HG03469 (cell line): ENCODE data around the gene PRKAR1B.
A peak's percentile ranks its signal among the peaks of the same experiment; 100 is the strongest.

ENCODE experiments used
- ATAC-seq: cut with Tn5 transposase; IDR thresholded peaks from one replicate; pipeline ENCODE4 v1.9.1; 2021; ENCODE audit warnings: mild to moderate bottlenecking, moderate library complexity, moderate number of reproducible peaks; ENCODE audit not compliant: unreplicated experiment

Gene PRKAR1B

DNA sequence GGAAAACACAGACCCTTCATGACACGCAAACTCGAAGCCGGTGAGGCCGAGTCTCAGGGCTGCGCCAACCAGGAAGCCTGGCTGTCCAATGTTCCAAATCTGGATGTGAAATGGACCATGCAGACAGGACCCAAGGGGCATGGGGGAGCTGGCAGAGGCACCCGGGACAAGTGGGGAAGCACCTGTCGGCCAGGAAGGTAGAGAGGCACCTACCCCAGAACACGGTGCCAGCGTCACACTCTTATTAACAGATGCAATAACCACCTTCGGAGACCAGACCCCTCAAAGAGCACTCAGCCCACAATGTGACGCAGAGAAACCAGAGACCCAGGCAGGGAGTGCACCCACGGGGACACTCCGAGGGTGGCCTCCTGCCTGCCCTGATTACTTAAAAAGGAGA lies 119.1 kb downstream of the PRKAR1B start:
- ATAC-seq: no peak

GRCh38 chr7:605661-606450 lies 121.2 kb downstream of the PRKAR1B start:
- ATAC-seq: no peak

DNA sequence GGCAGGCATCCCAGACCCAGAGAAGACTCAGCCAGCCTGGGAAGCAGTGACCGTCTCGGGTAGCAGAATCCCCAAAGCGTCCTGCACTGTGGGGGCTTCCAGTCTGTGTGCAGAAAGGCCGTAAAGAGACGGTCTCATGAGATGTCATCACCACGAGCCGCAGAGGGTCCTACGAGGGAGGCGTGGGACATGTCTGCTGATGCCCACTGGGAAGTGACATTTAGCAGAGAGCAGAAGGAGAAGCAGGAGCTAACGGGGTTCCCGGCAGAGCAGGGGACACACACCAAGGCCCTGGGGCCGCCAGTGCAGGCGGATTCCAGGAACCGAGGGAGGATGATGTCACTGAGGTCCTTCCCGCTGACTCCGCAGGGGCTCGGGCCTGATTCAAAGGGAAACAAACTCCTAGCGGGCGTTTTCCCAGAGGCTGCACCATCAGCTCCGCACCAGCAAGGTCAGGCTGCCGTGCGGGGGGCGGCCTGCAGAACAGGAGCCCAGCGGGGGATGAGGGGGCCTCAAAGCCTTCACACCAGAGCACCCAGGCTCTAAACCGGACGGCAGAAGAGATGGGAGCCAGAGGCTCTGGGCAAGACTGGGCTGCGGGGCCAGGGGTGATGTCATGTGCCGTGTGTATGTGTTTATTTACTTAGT lies 122.1 kb downstream of the PRKAR1B start:
- ATAC-seq: no peak

GRCh38 chr7:604001-604883 lies 122.8 kb downstream of the PRKAR1B start:
- ATAC-seq: peak; percentile 59

GRCh38 chr7:603152-603951 lies 123.7 kb downstream of the PRKAR1B start:
- ATAC-seq: no peak

DNA sequence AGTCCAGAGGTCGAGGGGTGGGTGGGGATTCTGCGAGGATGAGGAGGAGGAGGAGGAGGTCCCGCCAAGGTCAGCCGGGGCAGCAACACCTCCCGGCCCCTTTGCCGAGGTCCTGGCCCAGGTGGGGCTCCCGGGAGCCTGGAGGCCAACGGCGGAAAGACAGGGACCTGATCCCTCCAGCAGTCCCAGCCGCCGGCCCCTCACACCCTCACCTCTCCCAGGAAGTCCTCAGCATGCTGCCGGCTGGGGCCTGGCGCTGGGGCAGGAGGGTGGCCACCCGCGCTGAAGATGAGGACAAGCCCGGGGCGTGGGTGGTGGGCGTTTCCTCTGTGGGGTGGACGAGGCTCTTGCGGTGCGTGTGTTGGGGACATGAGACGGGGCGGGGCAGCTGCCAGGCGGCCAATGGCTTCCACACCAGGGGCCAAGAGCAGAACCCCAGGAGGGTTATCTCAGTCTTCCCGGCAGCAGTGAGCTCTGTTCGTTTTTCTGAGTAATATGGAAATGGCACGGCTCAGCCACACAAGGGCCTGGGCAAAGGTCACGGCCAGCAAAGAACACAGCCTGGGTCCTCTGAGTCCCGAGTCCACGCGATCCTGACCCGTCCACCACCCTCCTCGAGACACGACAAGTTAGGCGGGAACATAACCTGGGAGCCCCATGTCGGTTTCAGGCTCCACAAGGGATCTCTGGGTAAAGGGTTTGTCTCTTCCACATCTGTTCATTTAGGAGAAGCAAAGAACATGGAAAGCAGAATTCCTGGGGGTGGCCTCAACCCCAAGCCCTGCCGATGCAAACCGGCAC lies 124.5 kb downstream of the PRKAR1B start:
- no peak for ATAC-seq

DNA sequence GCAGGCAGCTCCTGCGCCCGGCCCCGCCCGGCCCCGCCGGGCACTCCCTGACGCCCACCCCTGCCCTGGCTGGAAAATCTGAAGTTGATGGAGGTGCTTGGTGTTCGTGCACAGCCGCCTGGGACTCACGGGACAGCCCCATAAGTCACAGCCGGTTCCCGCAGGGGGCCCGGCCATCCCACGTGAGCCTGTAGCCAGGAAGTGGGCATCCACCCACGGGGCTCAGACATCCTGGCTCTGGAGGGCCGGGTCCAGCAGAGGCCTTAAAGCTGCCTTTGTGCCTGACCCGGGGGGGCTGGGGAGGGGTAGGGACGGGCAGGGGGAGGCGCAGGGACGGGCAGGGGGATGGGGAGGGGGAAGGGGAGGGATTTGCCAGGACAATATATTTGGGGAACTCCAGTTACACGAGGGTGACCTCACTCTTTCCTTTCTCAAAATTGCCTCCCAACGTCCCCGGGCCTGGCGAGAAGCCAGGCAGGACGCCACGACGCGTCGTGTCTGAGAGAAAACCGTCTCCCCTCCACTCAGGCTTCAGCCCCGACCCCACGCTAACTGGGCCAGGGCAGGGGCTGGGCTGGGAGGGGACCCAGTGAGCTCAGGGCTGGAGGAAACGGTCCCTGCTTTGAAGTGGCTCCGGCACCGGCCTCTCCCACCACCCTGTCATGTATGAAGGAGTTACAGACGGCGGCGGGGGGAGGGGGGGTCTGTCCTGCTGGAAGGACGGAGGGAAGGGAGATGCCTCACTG lies 125.3 kb downstream of the PRKAR1B start:
- no peak for ATAC-seq

- no peak for ATAC-seq
These were observed 126.0 kb downstream of the PRKAR1B start for GRCh38 chr7:601036-601594.

- ATAC-seq: no peak
These were observed 126.7 kb downstream of the PRKAR1B start for GRCh38 chr7:600149-601035.

- no peak for ATAC-seq
These were observed 128.2 kb downstream of the PRKAR1B start for GRCh38 chr7:598899-599298.

GRCh38 chr7:597348-598178 lies 129.5 kb downstream of the PRKAR1B start:
- no peak for ATAC-seq

- no peak for ATAC-seq
These were observed 130.3 kb downstream of the PRKAR1B start for GRCh38 chr7:596819-597182.

GRCh38 chr7:596071-596818 lies 130.8 kb downstream of the PRKAR1B start:
- ATAC-seq: no peak

DNA sequence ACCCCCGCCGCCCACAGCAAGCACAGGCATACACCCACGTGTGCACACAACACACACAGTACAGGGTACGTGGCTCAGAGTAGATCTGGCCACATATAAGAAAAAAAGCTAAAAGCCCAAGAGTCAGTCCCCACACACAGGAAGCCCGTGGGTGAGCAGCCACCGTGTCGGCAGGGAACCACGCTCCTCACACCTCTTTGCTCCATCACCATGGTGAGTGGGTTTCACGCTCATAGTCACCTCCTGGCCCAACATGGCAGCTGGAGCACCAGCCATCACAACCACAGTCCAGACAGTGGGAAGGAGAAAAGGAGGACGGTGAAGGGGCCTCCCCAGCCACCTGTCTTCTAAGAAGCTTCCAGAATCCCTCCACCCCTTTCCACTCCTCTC lies 131.5 kb downstream of the PRKAR1B start:
- ATAC-seq: no peak

GRCh38 chr7:594920-595620 lies 132.0 kb downstream of the PRKAR1B start:
- no peak for ATAC-seq
